Natural killer cell (primary cell): ENCODE data around the gene RAB15. TPM values are rescaled to one million over a fixed set of nuclear protein-coding genes. Genes with fewer than 3 reads are reported as not detected.
A peak's percentile ranks its signal among the peaks of the same experiment; 100 is the strongest.

ENCODE experiments used
- ATAC-seq, 3 donors: fragments of 150-1000 bp in 2 of 3; fragments of 200-7000 bp in 1 of 3; cut with Tn5 transposase; 1 replicate in 1 of 3; 2 replicates in 2 of 3; pipeline ENCODE4 v1.10.0; 2021; ENCODE audit warnings: mild to moderate bottlenecking in 2 of 3, moderate library complexity in 2 of 3
- DNase-seq, 2 donors: peaks; one replicate each; pipeline versions ENCODE4 v3.0.0 to v3.0.0-alpha.2; 2013 to 2021; ENCODE audit warnings: mixed read lengths in 1 of 2
- H3K27ac ChIP-seq: one replicate; pipeline ENCODE4 v1.5.1; 2013; ENCODE audit warnings: mild to moderate bottlenecking, low read length
- H3K27me3 ChIP-seq: one replicate; pipeline ENCODE4 v1.6.1; 2013; ENCODE audit warnings: low read length; ENCODE audit not compliant: control insufficient read depth, insufficient read depth
- H3K36me3 ChIP-seq: one replicate; pipeline ENCODE4 v1.6.1; 2013; ENCODE audit warnings: low read length; ENCODE audit not compliant: control insufficient read depth, insufficient read depth
- H3K4me1 ChIP-seq: one replicate; pipeline ENCODE4 v1.6.1; 2013; ENCODE audit warnings: low read length; ENCODE audit not compliant: control insufficient read depth, insufficient read depth
- H3K4me3 ChIP-seq: one replicate; pipeline ENCODE4 v1.5.1; 2013; ENCODE audit warnings: low read length
- H3K9me3 ChIP-seq: one replicate; pipeline ENCODE4 v1.6.1; 2013; ENCODE audit warnings: low read length; ENCODE audit not compliant: control insufficient read depth, insufficient read depth
- H3K27ac Mint-ChIP-seq, 2 donors: one replicate each; pipeline ENCODE4 v1.8.0; 2022; ENCODE audit warnings: mild to moderate bottlenecking in 2 of 2, mixed read lengths in 2 of 2, moderate library complexity in 1 of 2
- H3K27me3 Mint-ChIP-seq, 2 donors: one replicate each; pipeline ENCODE4 v1.8.0; 2022; ENCODE audit warnings: low read depth in 2 of 2, mixed read lengths in 2 of 2
- H3K36me3 Mint-ChIP-seq: one replicate; pipeline ENCODE4 v1.8.0; 2022; ENCODE audit warnings: mixed read lengths
- H3K4me1 Mint-ChIP-seq, 2 donors: one replicate each; pipeline ENCODE4 v1.8.0; 2022; ENCODE audit warnings: mixed read lengths in 2 of 2
- H3K4me3 Mint-ChIP-seq: one replicate; pipeline ENCODE4 v1.8.0; 2022; ENCODE audit warnings: mild to moderate bottlenecking, moderate library complexity, mixed read lengths
- H3K9me3 Mint-ChIP-seq, 2 donors: one replicate each; pipeline ENCODE4 v1.8.0; 2022; ENCODE audit warnings: mixed read lengths in 2 of 2
- WGBS: methylation state at CpG from one replicate; pipeline ENCODE4 v1.1.7; 2013; ENCODE audit warnings: missing lambda C conversion rate; ENCODE audit not compliant: insufficient coverage; 5-methylcytosine and 5-hydroxymethylcytosine counted together
- intact Hi-C: fragments of 100-400 bp; cut with micrococcal nuclease; formaldehyde crosslinking; loops from one replicate; pipeline ENCODE4 v1.14.2; 2022
- total RNA-seq, 4 donors: library from RNA; stranded (reverse); fragments of 120-200 nt in 1 of 4; gene quantifications; one replicate each; pipeline versions ENCODE4 v1.2.3 to v1.2.4, GENCODE V29; 2013 to 2022
- TF ChIP-seq, protein P1 (sequence below): fragments of 200-600 bp; IDR thresholded peaks from one replicate; pipeline ENCODE4 v1.8.0; 2022; ENCODE audit warnings: antibody characterized with exemption

Gene RAB15
- total RNA-seq, 3 donors from 2014 or later (not counting 1 experiment from before 2014, with no cell fraction given), result 0.82 to 3.2 (median 1.7) TPM

GRCh38 chr14:64990296-64990695 is 18.2 kb upstream of the RAB15 start:
- H3K4me1 ChIP-seq, result peaks cover 28% of the 10 kb centered on the region
- H3K27me3 ChIP-seq, result no peaks in the 10 kb centered on the region
- peaks cover 4 to 6% of the 10 kb centered on the region in 2 donors for H3K27me3 Mint-ChIP-seq
- H3K4me3 ChIP-seq, result no peak overlapping the region
- peak overlapping the region; percentile 18 for H3K27ac ChIP-seq
- peaks cover 32 to 35% of the 10 kb centered on the region in 2 donors for H3K4me1 Mint-ChIP-seq
- no peak overlapping the region for H3K4me3 Mint-ChIP-seq
- H3K36me3 ChIP-seq, result no peaks in the 10 kb centered on the region
- intact Hi-C loops, result no loop called here
- H3K36me3 Mint-ChIP-seq, result no peaks in the 10 kb centered on the region
- peak overlapping the region; percentile 31 to 44 for H3K27ac Mint-ChIP-seq
- DNase-seq (peak in 1 of 2 donors; percentile 51), ATAC-seq (no peak)
- no peaks in the 10 kb centered on the region for H3K9me3 ChIP-seq
- TF ChIP-seq, protein P1, sequence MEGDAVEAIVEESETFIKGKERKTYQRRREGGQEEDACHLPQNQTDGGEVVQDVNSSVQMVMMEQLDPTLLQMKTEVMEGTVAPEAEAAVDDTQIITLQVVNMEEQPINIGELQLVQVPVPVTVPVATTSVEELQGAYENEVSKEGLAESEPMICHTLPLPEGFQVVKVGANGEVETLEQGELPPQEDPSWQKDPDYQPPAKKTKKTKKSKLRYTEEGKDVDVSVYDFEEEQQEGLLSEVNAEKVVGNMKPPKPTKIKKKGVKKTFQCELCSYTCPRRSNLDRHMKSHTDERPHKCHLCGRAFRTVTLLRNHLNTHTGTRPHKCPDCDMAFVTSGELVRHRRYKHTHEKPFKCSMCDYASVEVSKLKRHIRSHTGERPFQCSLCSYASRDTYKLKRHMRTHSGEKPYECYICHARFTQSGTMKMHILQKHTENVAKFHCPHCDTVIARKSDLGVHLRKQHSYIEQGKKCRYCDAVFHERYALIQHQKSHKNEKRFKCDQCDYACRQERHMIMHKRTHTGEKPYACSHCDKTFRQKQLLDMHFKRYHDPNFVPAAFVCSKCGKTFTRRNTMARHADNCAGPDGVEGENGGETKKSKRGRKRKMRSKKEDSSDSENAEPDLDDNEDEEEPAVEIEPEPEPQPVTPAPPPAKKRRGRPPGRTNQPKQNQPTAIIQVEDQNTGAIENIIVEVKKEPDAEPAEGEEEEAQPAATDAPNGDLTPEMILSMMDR, result no peak
- no peaks in the 10 kb centered on the region for H3K9me3 Mint-ChIP-seq
- WGBS, result 6% methylated on average over 3 of the region's 3 CpGs

- Mint-ChIP-seq H3K36me3 (no peaks in the 10 kb centered on the region), H3K27ac (peak overlapping the region; percentile 97 to 98), H3K4me1 (peaks cover 40 to 42% of the 10 kb centered on the region in 2 donors), H3K9me3 (no peaks in the 10 kb centered on the region), H3K4me3 (peak overlapping the region; percentile 99), H3K27me3 (peaks cover 12 to 23% of the 10 kb centered on the region in 2 donors)
- Histone ChIP-seq H3K27me3 (no peaks in the 10 kb centered on the region), H3K4me3 (peak overlapping the region; percentile 79), H3K27ac (peak overlapping the region; percentile 60), H3K4me1 (peaks cover 27% of the 10 kb centered on the region), H3K36me3 (no peaks in the 10 kb centered on the region), H3K9me3 (no peaks in the 10 kb centered on the region)
- DNase-seq (no peak), ATAC-seq (no peak)
- 2% methylated on average over 8 of the region's 8 CpGs for WGBS
- intact Hi-C loops, result loop anchor here (1.0 to 10.0 kb wide), 5 partner anchors 115 to 1087 kb away; partner anchors contain the start of genes FUT8 and MAX
- TF ChIP-seq, protein P1, result no peak
Measured at GRCh38 chr14:64987438-64987767, 15.3 kb upstream of the RAB15 start.

- H3K4me1 Mint-ChIP-seq, result peaks cover 40 to 42% of the 10 kb centered on the region in 2 donors
- no peaks in the 10 kb centered on the region for H3K36me3 Mint-ChIP-seq
- Histone ChIP-seq H3K36me3 (no peaks in the 10 kb centered on the region), H3K4me1 (peaks cover 27% of the 10 kb centered on the region), H3K27ac (peak within 1 kb of the TSS; percentile 60), H3K4me3 (peak within 1 kb of the TSS; percentile 79), H3K9me3 (no peaks in the 10 kb centered on the region), H3K27me3 (no peaks in the 10 kb centered on the region)
- no peaks in the 10 kb centered on the region for H3K9me3 Mint-ChIP-seq
- intact Hi-C loops, result loop anchor here (1.0 to 10.0 kb wide), 6 partner anchors 72 to 1088 kb away; partner anchors contain the start of genes FUT8 and MAX
- H3K27me3 Mint-ChIP-seq, result peaks cover 16 to 25% of the 10 kb centered on the region in 2 donors
- under 1% methylated on average over 65 of the region's 65 CpGs for WGBS
- DNase-seq, result peak; percentile 86 to 97
- TF ChIP-seq, protein P1, result peak; percentile 66
- H3K4me3 Mint-ChIP-seq, result peak within 1 kb of the TSS; percentile 99
- H3K27ac Mint-ChIP-seq, result peak within 1 kb of the TSS; percentile 97 to 98
- peak; percentile 90 to 96 (median 92) for ATAC-seq
Measured at GRCh38 chr14:64986648-64987437, 14.7 kb upstream of the RAB15 start, which contains the start of gene FNTB. Gene FNTB (plus strand): TSS chr14:64986895. CDS start chr14:64986954, 59 bp downstream.
